Central memory CD4-positive, alpha-beta T cell (primary cell): ENCODE measurements around the gene CTIF.
"Not testable (repeated sequence)": the region's sequence is repeated elsewhere in the genome, so short reads cannot be mapped to it uniquely, and the experiment has no call there.

Experiments
- DNase-seq: peaks from one replicate; pipeline ENCODE4 v3.0.0; 2022

The CTIF gene

DNA sequence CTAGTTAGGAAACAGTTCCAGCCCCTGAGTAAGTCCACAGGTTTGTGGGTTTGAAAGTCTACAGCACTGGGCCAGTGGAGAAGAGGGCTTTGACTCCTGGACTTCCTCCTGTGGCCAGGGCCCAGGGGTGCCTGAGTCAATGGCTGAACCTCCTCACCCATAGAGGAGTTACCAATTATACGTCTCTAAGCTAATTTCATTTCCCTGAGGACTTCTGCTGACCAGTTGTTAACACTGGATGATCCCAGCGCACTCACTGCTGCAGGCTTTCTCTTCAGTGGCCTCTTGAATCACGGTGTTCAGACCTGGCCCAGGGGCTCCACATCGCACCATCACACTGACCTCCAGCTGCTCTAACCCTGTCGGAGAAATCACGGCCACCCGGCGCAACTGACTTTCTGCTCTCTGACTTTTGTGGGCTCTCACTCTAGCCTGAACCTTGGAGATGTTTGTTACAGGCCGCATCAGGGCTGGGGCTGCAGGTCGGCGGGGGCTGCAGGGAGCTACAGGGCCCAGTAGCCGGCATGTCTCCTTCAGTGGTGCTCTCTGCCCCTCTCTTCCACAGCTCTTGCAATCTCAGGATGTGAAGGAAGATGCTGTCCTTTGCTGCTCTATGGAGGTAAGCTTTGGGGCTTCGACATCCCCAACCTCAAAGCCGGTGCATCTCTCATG, 318.3 kb downstream of the CTIF start:
- DNase-seq, result no peak

DNA sequence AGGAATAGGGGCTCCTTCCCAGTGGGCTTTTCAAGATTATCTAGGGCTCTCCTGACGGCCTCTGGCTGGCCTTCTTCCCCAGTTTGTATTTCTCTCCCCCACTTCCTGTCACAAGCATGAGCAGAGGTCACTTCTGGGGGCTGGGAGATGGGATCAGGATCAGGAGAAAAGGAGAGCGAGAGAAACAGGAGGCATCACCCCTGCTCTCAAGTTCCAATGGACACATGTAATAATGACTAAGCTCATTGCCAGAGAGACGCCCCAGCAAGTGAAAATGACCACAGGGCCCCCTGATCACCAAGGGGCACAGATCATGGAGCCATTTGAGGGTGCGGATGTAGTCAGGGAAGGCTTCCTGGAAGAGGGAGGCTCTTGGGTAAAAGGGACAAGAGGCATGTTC, 319.8 kb downstream of the CTIF start:
- no peak for DNase-seq

DNA sequence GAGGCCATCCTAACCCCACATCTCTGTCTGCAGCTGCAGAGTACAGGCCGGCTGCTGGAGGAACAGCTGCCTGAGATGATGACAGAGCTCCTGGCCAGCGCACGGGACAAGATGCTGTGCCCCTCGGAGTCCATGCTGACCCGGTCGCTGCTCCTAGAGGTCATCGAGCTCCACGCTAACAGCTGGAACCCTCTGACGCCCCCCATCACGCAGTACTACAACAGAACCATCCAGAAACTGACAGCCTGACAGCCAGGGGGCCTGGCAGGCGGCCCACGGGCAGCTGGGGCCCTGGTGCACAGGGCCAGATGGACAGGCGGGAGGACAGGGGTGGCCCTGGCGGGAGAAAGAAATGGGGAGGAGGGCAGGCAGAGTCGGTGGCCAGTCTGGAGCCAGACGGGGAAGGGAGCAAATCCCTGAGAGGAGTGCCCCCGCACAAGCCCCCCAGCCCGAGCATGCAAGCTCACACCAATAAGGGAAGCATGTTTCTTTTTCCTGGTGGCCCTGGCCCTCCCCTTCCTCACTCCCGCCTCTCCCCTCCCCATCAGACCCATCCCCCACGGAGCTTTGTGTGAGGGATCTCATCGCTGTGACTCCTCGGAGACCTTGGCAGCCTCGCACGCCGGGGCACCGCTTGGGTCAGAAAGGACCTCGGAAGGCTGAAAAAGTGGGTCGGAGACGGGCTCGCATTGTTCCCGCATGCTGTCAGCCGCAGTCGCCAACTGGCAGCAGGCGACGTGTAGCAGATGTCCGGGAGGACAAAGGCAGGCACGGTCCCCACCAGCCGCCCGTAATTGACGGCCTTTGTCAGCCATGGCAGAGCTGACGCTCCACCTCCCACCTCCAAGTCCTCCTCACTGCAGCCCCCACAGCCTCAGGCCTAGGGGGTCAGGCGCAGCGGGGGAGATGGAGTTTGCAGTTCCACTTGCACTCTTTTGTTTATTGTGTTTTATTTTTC, 320.8 kb downstream of the CTIF start:
- DNase-seq, result no peak

DNA sequence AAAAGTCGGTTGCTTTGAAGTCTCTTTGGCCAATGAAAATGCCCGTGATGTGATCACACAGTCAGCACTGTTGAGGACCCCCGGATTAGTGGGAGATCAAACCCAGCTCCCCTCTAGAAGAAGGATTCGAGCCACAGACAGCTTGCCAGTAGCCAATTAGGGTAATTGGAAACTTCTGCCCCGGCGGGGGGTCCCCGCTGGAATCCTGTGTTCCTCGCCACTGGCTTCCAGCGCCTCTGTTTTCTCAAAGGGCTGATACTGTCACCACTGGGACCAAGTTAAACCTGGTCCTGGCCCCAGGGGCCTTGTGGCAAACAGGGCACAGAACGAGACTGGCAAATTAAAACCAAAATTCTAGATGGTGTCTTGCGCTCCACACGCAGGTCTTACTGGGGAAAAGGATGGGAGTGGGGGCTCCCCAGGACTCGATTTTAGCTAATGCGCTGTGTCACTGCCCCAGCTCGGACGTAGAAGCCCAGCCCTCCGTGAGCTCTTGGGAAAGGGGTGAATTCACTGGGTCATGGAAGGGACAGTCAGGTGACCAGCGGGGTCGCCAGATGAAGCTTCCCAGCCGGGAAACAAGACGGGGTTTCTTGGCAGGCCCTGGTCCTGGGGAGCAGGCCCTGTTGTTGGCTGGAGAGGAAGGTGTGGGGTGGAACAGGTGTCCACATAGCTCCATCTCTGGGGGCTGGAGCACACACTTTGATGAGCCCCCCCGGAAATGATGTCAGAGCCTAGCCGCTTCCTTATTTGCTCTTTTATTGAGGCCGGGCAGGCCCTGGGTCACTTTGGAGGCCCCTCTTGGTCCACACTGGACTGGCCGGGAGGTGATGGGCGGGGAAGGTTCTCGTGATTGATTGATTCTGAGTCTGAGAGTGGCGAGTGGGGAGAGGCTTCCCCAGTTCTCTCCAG, 321.7 kb downstream of the CTIF start:
- no peak for DNase-seq

DNA sequence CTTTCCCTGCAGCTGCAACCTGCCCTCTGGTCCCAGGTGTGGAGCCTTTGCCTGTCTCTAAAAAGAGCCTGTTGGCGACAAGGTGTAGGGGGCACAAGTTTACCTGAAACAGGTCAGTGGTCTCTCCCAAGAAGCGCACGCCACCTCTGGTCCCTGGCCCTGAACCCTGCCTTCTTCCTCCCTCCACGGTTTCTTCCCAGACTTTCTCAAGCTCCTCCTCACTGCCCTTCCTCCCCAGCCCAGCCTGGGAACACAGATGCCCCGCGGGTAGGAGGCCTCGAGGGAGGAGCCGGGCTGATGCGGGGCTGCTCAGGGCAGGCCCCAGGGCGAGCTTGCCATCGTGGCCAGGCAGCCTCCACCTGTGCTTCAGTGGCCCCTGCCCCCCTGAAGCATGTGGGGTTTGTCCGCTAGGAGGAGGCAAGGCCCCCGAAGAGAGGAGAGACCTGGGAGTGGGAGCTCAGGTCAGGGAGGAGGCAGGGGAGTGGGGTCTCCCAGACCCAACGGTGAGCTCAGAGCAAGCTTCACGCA, 322.4 kb downstream of the CTIF start:
- DNase-seq, result no peak

DNA sequence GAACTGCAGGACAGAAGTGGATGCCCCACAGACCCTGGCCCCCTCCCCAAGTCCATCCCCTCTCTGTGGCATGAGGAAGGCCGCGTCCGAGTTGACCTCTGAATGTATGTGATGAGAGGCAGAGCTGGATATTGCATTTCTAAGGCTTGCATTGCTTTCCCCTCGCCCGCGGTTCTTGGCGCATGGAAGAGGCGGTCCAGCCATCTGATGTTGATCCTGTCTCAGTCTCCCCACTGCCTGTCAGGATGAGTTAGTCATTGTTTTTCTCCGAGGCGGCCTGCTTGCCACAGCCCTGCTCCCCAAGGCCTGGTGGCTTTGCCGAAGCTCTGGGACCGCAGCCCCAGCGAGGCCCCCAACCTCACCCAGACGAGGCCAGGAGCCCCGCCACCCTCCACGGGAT, 323.3 kb downstream of the CTIF start:
- DNase-seq, result no peak

DNA sequence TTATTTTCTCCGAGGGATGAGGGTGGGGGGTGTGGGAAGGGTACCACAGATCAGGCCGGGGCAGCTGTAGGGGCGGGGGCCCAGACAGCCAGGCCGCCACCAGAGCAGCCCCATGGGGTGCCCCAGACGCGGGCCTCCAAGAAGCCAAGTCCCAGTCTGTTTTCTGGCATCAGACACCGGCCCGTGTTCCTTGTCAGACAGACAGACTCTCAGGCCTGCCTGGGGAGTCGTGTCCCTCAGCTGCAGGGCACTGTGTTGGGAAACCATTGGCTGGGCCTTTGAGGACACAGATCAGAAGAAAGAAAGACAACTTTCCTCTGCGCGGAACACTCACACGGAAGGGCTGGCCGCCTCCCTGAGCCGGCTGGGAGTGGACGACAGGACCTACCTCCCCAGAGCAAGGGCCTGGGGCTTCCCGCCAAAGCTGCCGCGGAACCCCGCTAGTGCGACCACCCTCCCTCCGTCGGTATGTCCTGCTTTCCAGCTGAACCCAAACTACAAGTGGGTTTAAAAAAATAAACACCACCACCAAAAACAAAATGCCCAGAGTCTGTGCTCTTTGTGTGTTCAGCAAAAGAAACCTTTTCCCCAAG, 323.9 kb downstream of the CTIF start:
- DNase-seq, result no peak

DNA sequence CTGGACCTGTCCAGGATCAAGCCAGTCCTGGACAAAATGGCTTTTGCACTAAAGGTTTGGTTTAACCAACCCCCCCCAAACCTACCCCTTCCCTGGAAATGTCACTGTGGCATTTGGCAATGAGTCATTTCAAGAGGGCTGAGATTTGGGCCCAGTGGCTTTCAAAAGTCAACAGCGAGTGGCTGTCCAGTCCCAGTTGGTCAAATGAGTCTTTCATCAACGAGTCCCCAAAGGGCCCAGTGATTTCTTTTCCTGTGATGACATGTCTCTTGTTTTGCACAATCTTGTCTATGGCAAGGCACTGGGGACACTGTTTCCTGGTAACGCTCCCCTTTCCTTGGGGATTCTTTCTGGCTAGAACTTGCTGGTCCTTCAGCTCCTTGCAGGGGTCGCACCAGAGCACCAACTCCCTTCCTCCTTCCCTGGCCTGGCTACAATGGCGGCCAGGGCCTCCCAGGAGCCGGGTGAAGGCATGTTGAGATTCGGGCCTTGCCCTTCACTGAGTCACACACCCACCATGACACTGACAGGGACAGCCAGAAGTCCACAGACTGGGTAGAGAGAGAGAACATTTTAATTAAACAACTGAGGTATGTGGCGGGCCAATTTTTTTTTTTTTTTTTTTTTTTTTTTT, 324.7 kb downstream of the CTIF start:
- DNase-seq, result no peak

DNA sequence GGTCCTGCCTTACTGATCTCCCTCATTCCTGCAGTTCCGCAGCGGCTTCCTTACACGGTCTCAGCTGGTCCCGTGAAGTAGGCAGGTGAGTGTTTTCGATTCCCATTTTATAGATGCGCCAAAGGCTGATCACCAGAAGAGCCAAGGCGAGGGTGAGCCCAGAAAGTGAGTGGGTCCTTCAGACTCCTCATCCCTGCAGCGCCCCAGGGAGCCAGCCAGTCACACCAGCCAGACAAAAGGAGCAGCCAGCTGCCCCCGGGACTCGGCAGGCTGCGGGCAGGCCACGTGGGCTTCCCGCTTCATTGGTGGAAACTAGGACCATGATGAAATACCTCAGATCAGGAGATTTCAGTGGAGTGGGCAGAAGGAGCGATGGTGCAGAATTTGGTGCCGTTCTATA, 326.0 kb downstream of the CTIF start:
- no peak for DNase-seq

DNA sequence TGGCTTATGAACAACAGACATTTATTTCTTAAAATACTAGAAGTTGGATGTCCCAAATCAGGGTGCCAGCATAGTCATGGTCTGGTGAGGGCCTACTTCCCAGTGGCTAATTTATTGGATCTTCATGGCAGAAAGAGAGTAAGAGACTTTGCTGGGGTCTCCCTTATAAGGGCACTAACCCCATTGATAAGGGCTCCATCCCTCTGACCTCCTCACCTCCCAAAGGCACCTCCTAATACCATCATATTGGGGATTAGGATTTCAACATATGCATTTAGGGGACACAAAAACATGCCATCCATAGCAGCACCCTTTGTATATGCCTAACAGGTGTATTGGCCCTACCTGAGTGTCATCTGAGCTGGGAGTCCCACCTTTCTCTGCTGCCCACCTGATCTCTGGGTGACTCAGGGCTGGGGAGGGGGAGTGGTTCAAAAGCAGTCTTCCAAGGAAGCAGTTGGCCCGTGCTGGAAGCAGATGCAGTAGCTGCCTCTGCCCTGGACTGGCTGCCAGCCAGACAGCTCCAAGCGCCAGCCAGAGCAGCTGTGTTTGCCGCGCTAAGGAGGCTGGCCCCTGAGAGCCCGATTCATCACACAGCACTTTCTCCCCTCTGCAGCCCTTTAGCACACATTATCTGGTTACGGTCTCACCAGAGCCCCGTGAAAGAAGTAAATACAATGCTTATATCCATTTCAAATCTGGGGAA, 327.4 kb downstream of the CTIF start:
- DNase-seq, result no peak

DNA sequence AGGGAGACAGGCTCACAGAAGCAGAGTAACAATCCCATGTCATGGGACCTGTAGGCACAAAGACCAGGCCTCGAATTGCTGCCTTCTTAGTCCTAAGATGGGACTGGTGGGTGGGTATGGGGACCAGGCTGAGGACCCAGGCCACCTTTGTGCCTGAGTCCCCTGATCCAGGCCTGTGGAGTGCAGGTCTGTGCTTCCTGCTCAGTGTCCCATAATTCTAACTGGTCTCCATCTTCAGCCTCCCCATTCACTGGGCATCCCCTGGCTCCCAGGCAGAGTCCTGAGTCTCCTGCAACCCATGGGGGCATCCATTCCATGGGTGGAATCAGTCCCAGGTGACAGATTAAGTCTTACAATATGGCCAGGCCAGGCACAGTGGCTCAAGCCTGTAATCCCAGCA, 328.0 kb downstream of the CTIF start:
- no peak for DNase-seq

DNA sequence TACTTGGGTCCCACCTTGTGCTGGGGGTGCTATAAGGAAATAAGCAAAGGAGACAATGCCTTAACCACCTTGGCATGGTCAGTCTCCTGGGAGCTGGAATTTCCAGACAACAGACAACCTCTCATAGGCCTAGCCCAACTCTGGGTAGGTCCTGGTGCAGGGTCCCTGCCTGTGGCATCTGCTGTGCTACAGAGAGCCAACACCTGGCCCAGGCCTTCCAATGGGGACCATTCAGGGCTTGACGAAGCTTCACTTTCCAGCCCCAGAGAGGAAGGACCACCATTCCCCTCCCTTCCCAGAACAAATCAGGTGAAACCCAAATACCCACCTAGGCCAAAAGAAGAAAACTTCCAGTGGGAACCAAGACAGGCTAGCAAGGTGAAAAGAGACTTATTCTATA, 329.1 kb downstream of the CTIF start:
- no peak for DNase-seq

DNA sequence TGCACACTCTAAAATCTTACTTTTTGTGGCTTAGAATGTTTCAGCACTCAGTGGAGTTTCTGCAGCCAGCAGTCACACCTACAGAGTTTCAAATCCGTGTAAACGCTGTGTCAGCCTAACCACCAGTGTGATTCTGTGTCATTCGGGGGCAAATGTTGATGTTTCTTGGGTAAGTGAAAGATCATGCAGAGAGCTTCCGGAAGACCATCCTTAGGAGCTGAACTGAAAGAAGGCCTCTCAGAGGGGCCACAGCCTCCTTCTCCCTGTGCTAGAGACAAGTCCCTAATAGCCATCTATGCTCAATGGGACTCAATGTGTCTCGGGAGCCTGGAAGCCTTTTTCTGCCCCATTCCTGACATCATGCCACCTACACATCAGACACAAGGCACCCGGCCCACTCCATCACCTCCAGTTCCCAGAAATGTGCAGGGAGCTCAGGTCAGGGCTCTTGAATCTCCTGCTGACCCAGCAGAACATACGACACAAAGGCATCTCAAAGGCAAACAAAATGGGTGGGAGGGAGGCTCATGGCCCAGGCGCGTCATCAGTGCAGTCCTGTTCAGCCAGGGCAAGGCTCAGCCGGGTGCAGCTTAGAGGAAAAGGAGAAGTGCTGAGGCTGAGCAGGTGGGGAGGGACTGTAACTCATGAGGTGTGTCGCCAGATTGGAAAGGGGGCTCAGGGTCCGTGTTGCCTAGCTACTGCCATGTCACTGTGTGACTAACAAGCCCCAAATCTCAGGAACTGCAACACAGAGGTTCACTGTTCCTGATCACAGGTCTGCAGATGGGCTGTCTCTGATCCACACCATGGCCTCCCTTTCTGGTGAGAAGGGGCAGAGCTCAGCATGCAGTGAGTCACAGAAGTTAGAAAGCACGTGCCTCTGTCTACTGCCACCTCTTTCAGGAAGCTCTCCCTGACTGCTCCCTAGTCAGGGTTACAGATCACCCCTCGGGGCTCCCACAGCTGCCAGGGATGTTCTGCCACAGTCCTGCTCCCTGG, 329.9 kb downstream of the CTIF start:
- no peak for DNase-seq

DNA sequence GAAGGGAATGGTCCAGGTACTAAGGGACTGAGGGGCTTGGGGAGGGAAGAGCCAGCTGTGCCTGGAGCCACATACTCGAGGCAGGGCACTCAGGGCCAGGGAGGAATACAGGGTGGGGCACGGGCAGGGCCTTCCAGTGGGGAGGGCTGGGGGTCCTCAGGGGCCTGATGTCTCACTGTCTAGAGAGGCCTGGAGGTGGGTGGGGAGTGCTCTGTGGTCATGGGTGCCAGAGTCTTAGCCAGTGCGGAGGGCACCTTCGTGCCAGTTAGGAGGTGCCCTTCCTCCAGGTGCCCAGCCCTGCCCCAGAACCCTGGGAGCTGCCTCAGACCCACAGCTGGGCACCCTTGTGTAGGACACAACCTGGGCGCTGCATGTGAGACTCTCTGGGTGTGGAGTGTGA, 330.8 kb downstream of the CTIF start:
- no peak for DNase-seq

DNA sequence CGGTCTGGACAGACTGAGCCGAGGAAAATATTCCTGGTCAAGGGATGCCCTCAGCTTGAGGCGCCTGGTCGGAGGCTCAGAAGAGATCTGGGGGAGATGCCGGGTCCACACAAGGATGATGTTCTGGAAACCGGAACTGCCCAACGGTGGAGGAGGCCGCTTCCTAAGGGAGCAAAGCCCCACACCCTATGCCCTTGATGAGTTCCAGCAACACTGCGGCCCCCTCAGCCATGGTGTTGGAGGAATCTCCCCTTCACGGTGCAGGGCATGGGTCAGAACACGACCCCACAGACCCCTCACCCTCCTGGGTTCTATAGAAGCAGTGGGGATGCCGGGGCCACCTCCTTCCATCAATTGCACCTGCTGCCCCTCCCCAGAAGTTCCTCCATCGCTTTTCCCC, 332.1 kb downstream of the CTIF start:
- not testable (repeated sequence) for DNase-seq

DNA sequence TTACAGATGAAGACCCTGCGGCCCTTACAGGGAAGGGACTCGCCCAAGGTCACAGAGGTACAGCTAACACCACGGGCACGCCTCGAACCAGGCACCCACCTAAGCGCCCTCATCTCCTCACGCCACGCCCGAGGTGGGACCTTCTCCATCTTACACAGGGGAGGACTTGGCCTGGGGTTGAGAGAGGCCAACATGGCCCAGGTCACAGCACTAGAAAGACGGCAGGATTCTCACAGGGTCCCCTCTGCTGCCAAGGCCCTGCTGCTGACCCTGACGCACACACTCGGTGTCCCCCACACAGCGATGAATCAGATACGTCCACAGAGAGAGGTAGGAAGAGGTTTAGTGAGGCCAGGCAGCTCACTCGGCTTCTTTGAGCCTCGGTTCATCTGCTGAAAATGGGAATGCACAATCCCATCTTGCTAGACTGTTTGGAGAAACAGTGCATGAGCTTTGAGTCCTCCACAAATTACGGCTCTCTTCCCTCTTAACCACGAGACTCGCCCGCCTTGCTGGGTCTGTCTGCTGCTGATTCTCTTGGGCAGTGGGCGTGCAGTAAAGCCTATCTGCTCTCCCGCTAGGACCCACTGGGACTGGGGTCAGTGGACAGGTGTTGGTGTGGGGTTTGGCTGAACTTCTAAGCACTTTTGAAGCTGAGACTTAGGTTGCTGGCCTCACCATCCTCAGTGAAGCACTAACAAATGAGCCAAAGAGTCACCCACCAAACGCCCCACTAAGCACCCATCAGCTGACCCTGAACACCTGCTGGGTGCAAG, 332.7 kb downstream of the CTIF start:
- no peak for DNase-seq

DNA sequence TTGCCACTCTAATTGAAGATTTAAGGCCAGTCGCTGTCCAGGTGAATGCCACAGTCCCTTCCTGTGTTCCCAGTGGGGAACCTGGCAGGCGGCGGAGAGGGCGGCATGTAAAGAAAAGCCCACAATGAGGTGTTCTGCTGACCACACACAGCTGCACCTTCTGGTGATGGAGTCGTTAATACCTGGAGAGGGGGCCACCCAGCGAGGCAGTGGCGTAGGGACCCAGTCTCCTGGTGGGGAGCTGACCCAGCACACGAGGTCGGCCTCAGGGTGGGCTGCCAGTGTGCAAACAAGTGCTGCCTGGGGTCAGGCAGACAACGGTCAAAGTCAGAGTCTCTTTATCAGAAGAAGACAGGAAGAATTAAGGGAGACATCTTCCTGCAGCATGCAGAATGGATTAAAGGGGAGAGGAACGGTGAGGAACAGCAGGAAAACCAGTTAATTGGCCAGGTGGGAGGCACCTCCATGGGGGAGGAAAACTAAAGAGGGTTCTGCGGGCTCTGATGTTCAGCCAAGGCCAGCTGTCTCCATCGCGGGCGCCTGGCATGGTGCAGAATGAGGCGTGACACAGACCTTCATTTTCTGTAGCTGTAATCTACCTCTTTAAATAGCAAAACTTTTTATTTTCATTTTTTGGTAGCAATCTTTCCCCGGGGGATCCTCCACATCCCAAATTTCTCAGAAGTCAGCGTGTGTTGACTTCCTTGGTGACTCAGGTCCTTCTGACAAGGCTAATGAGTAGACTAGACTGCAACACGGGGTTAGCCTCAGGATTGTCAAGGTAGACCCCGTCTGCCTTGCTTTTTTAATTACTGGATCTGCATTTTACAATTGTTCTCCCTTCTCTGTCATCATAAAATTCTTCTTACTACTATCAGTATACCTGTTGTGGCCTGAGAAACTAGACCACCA, 333.7 kb downstream of the CTIF start:
- no peak for DNase-seq

DNA sequence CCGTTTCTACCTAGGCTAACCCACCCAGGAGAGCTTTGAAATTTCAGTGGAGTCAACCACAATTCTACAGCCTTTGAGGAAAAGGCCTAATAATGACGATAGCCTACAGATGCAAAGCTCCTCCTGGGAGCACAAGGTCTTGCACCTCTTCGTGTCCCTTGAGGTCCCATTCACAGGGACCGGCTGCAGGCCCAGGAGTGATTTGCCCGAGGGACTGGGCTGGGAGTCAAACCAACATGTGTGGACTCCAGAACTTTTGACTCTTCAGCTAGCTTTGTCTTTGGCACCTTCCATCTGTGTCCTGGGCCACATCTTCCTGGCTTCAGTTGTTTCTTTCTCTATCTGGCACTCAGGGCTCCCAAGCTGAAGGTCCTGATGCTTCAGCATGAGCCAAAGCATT, 335.4 kb downstream of the CTIF start:
- no peak for DNase-seq
